ENCODE data around the gene IGDCC3.

IGDCC3 gene

DNA sequence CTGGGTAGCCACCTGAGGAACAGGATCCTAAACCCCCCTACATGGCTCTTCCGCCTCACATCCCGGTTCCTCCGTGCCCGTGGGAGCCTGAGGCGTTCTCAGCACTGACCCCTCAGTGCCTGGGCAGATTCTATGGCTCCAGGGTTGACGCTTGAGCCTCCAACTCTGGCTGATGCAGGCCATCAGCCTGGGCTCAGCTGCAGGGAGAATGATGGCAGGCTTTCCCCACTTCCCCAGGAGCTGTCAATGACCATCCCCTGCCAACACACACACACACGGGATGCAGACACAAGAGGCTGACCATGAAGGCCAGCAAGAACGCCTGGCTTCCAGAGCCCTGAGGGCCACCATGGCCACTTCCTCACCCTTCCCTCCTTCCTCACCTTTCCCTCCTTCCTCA is 15.8 kb upstream of the IGDCC3 start:
- TF ChIP-seq ZFX (IDR thresholded peaks at IDR 0.05; ENCODE audit: borderline replicate concordance) (no peak), CTCF (IDR thresholded peaks at IDR 0.05) (no peak)

GRCh38 chr15:65393091-65393490 is 15.3 kb upstream of the IGDCC3 start:
- no peak for TF ChIP-seq CTCF (IDR thresholded peaks at IDR 0.05)
- TF ChIP-seq ZFX (IDR thresholded peaks at IDR 0.05; ENCODE audit: borderline replicate concordance) = no peak
- H3K27ac ChIP-seq = no peak overlapping the region

More for the DNA sequence above, 15.8 kb upstream of the IGDCC3 start:
- H3K27ac ChIP-seq = no peak overlapping the region

DNA sequence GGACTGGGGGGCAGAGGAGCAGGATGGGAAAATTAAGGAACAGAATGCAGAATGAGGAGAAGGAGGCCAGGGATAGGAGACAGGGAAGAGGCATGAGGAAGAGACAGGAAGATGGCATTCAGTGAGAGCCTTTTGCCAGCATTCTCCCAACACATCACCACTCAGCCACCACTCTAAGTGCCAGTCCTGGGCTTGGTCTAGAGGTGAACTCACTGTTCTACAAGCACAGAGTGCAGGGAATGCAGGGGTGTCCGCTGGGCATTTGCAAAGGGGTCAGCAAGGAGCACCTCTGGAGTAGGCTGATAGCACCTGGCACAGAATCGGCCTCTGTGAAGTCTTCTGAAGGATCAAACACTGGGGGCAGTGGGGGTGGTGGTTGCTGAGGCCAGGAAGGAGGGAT is 14.6 kb upstream of the IGDCC3 start:
- TF ChIP-seq CTCF (IDR thresholded peaks at IDR 0.05) = no peak
- no peak for TF ChIP-seq ZFX (IDR thresholded peaks at IDR 0.05; ENCODE audit: borderline replicate concordance)

GRCh38 chr15:65391732-65392131 is 13.9 kb upstream of the IGDCC3 start:
- no peak overlapping the region for H3K27ac ChIP-seq
- TF ChIP-seq CTCF (IDR thresholded peaks at IDR 0.05) = no peak

More for the DNA sequence above, 14.6 kb upstream of the IGDCC3 start:
- H3K27ac ChIP-seq = no peak overlapping the region

GRCh38 chr15:65390447-65390846 is 12.6 kb upstream of the IGDCC3 start:
- no peak overlapping the region for H3K27ac ChIP-seq
- TF ChIP-seq CTCF (IDR thresholded peaks at IDR 0.05) = no peak
- no peak for TF ChIP-seq ZFX (IDR thresholded peaks at IDR 0.05; ENCODE audit: borderline replicate concordance)

- no peak for TF ChIP-seq ZFX (IDR thresholded peaks at IDR 0.05; ENCODE audit: borderline replicate concordance)
- no peak overlapping the region for H3K27ac ChIP-seq
Observed at GRCh38 chr15:65389226-65389625, 11.4 kb upstream of the IGDCC3 start.

GRCh38 chr15:65388306-65389080 is 10.7 kb upstream of the IGDCC3 start:
- no peak for TF ChIP-seq ZFX (IDR thresholded peaks at IDR 0.05; ENCODE audit: borderline replicate concordance)
- H3K27ac ChIP-seq = no peak overlapping the region

GRCh38 chr15:65386886-65387285 is 9.1 kb upstream of the IGDCC3 start:
- no peak for TF ChIP-seq ZFX (IDR thresholded peaks at IDR 0.05; ENCODE audit: borderline replicate concordance)
- TF ChIP-seq CTCF (IDR thresholded peaks at IDR 0.05) = no peak
- H3K27ac ChIP-seq = no peak overlapping the region

Measured in 22Rv1 (cell line).